IPS-15b (cell line): ENCODE measurements around the gene TOX3.

Experiments
- H3K27me3 ChIP-seq: one replicate; pipeline ENCODE4 v1.6.1; 2013; ENCODE audit warnings: low read length; ENCODE audit not compliant: control insufficient read depth, insufficient read depth
- H3K36me3 ChIP-seq: one replicate; pipeline ENCODE4 v1.6.1; 2013; ENCODE audit warnings: low read length; ENCODE audit not compliant: control insufficient read depth, insufficient read depth
- H3K4me1 ChIP-seq: one replicate; pipeline ENCODE4 v1.6.1; 2013; ENCODE audit warnings: mild to moderate bottlenecking, low read length; ENCODE audit not compliant: control insufficient read depth, insufficient read depth
- H3K4me3 ChIP-seq: one replicate; pipeline ENCODE4 v1.5.1; 2013; ENCODE audit warnings: low read depth, low read length
- H3K9ac ChIP-seq: one replicate; pipeline ENCODE4 v1.6.1; 2013; ENCODE audit warnings: low read depth, mild to moderate bottlenecking, low read length
- H3K9me3 ChIP-seq: one replicate; pipeline ENCODE4 v1.6.1; 2013; ENCODE audit warnings: mild to moderate bottlenecking, low read length; ENCODE audit not compliant: control insufficient read depth, insufficient read depth

TOX3 gene

DNA sequence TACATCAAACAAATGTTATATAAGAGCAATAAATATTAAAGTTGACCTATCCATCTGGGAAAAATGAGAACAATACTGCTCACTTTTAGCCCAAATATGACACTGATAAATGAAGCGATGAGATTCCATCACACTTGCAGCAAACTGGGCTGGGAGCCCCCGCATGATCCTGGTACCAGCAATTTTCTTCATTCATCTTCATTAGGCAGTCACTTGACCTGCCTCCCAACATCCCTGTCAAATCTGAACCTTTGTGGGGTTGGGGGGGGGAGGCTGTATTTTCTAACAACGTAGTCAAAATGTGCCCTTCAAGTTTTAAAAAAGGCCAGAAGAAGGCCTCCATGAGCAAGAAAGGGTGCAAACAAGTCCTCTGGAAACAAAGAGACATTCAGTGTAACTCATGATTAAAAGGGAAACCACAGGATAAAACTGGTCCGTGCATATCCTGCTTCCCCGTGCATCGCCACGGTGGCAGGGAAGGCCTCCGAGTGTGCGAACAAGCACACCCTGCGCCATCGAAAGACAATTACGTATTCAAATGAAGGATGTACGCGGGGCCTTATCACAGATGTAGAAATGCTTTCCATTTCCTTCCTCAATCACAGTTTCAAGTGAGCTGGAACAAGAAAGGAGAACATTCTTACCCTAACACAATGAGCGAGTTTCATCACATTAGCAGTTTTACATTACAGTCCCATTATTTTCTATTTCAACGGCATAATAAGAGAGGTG, 48.4 kb downstream of the TOX3 start:
- peaks cover 14% of the 10 kb centered on the region for H3K4me1 ChIP-seq
- H3K9ac ChIP-seq = no peak overlapping the region
- no peaks in the 10 kb centered on the region for H3K36me3 ChIP-seq
- no peaks in the 10 kb centered on the region for H3K9me3 ChIP-seq
- no peak overlapping the region for H3K4me3 ChIP-seq
- no peaks in the 10 kb centered on the region for H3K27me3 ChIP-seq

DNA sequence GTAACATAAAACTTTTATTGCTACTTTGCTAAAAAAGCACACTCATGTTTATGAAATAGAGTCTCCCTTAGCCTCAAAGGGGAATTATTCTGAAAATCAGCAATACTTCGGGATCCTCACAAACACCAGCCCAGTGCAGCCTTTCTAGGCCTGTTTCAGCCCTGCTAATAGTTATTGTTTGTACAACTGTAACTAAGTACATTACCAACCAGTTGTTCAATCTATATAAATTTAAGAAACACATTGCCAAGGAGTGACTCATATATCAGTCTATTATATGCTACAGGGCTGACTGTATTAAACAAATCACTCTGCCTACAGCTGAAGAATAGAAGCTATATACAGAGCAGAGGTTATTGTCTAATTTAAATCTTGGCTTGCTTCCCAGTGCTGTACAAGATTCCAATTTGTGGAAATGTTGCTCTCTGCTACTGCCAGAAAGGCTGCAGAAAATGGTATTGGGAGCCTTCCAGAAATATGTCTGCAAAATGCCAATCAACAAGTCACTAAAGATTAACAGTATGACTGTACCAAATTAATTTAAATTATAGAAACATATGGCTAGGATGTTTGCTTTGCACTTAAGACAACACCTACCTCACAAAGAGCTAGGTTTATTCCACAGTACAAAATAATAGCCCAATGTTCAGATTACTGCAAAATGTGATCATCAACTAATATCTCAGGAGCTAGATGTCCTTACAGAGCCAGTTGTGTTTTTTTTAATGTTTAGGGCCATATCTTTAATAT, 49.7 kb downstream of the TOX3 start:
- Histone ChIP-seq H3K9ac (no peak overlapping the region), H3K4me3 (no peak overlapping the region), H3K9me3 (no peaks in the 10 kb centered on the region), H3K27me3 (no peaks in the 10 kb centered on the region), H3K36me3 (no peaks in the 10 kb centered on the region), H3K4me1 (peaks cover 14% of the 10 kb centered on the region)

DNA sequence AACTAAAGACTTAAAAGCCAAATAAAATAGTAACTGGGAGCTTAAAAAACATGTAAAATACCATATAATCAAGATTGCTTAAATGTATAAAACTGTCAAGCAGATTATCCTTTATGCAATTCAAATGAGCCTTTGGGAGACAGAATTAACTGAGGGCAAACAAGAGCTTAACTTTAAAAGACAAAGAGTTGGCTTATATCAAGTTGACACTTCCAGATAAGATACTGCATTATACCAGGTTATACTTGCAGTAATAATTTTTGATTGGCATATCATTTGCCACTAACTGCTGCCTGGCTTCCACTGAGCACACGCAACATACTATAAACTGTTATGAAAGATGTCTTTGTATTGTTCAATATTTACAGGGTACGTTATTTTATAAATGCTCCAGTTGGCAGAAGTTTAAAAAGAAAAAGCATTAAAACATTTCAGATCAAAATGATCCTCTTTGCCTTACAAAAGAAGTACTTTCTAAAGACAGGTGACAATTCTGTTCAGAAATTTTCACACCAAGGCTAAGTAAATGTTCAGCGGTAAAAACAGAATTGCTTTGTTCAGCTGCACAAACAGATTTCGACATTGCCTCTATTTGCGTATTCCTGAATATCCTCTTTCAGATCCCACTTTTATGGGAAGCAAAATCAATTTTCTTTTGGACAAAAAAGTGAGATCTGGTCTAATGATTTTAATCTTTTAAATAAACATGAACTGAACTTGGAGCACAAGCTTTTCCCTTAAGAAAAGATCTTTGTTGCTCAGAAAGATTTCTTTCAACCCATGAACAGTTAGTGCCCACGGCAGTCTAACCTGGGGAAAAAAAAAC, 50.7 kb downstream of the TOX3 start:
- Histone ChIP-seq H3K36me3 (no peaks in the 10 kb centered on the region), H3K9me3 (no peaks in the 10 kb centered on the region), H3K4me1 (peaks cover 8% of the 10 kb centered on the region), H3K4me3 (no peak overlapping the region), H3K9ac (no peak overlapping the region), H3K27me3 (no peaks in the 10 kb centered on the region)

DNA sequence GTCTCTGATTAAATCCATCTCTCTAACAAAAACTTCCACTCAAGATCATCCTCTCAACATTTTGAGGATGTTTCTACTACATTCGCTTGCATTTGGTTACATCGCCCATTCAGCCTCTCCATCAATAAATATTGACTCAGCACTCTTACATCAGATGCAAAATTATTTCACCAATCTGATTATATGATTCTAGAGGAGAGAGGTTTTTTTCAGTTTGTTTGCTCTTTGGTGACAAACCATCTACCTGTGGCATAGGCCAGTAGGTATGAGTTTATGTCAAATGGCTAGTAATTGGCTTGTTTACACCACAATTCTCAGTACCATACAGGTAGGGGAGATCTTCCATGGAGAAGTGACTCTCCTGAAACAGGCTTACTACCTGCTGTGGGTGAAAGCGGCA, 52.3 kb downstream of the TOX3 start:
- Histone ChIP-seq H3K27me3 (no peaks in the 10 kb centered on the region), H3K4me3 (no peak overlapping the region), H3K36me3 (no peaks in the 10 kb centered on the region), H3K9me3 (no peaks in the 10 kb centered on the region), H3K4me1 (peaks cover 8% of the 10 kb centered on the region), H3K9ac (no peak overlapping the region)

DNA sequence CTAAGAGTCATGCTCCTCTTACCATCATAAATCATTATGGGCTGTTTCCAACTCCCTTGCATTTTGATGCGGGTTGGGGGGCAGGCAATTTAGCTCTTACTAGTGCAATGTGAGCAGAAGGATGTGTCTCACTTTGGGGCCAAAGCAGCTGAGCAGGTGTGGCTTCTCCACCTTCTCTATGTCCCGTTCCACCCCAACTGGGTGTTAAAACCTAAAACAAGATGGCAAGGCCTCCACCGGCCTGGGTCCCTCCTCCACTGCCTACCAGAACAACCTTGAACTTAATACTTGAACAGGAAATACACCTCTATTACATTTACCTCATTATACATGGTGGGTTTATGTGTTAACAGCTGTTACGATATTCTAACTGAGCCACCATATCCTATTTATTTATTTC, 52.8 kb downstream of the TOX3 start:
- H3K4me1 ChIP-seq = peaks cover 8% of the 10 kb centered on the region
- no peaks in the 10 kb centered on the region for H3K36me3 ChIP-seq
- H3K27me3 ChIP-seq = no peaks in the 10 kb centered on the region
- no peaks in the 10 kb centered on the region for H3K9me3 ChIP-seq
- no peak overlapping the region for H3K4me3 ChIP-seq
- no peak overlapping the region for H3K9ac ChIP-seq

DNA sequence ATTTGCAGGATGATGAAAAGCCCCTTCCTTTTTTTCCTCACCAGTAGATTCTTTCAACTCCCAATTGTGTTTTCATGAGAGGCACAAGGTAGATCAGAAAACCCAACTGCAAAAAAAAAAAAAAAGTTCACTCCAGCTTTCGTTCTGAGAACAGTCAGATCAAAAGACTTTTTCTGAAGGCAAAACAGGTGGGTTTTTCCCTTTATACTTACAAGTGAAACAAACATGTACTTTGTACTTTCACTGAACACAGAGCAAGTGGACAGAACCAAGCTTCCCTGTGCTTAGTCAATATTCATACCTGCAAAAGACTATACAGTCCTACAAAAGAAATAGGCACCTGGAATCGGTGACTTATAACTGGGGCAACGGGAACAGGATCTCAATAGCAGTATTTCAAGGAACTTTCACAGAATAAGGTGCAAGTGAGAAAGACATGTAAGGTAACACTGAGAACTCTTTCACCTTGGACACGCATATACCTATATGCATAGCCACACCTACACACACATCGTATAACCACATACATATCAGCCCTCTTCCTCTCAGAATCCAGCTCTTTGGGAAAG, 54.1 kb downstream of the TOX3 start:
- H3K9me3 ChIP-seq = no peaks in the 10 kb centered on the region
- H3K36me3 ChIP-seq = no peaks in the 10 kb centered on the region
- peaks cover 4% of the 10 kb centered on the region for H3K4me1 ChIP-seq

DNA sequence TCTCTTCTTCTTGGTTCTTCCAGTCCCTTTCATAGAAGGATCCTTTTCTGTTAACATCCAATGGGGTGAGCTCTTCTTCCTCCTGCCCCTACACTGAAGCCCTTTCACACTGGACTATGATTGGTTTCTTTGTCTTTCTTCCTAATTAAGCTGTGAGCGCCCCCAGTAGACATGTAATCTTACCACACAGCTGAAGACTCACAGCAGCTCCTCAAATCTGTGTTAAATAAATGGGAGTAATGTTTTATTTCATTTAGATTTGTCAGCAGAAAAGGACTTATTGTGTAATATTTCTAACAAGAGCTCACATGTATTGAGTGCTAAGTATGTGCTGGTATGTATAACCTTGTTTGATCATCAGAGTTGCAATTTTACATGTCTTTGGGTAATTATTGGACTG, 55.7 kb downstream of the TOX3 start:
- H3K27me3 ChIP-seq = no peaks in the 10 kb centered on the region
- no peaks in the 10 kb centered on the region for H3K36me3 ChIP-seq
- H3K4me3 ChIP-seq = no peak overlapping the region
- peaks cover under 1% of the 10 kb centered on the region for H3K4me1 ChIP-seq
- H3K9me3 ChIP-seq = no peaks in the 10 kb centered on the region
- H3K9ac ChIP-seq = no peak overlapping the region

More for the DNA sequence above, 54.1 kb downstream of the TOX3 start:
- no peak overlapping the region for H3K4me3 ChIP-seq
- H3K27me3 ChIP-seq = no peaks in the 10 kb centered on the region
- no peak overlapping the region for H3K9ac ChIP-seq

DNA sequence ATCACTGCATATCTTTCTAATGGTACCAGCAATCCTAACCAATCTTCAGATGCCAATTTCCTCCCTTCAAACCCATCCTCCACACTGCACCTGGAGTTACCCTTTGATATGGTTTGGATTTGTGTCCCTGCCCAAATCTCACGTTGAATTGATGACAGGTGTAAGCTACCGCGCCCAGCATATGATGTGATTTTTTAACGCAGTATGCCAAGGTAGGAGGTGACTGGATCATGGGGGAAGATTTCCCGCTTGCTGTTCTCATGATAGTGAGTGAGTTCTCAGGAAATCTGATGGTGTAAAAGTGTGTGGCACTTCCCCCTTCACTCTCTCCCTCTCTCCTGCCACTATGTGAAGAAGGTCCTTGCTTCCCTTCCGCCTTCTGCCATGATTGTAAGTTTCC, 57.0 kb downstream of the TOX3 start:
- H3K9ac ChIP-seq = no peak overlapping the region
- H3K36me3 ChIP-seq = no peaks in the 10 kb centered on the region
- no peaks in the 10 kb centered on the region for H3K4me1 ChIP-seq
- no peaks in the 10 kb centered on the region for H3K9me3 ChIP-seq
- H3K27me3 ChIP-seq = no peaks in the 10 kb centered on the region
- H3K4me3 ChIP-seq = no peak overlapping the region

DNA sequence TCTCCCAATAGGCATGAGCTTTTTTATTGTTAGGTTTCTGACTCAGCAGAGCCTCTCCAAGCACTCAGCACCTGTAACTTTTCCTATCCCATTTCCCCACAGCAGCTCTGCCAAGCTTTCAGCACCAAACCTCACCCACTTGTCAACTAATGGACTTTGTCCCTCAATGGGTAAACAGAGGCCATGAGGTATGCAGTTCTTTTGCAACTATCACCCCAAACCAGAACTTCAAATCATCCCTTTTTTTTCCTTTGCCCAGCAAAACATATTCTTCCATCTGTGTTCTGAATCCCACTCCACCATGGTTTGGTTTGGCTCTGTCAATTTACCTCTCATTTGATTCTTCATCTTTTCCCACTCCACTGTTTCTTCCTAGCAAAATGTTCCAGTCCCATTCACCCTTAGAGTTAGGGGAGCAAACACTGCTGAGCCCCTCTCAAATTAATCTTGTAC, 58.1 kb downstream of the TOX3 start:
- Histone ChIP-seq H3K9ac (no peak overlapping the region), H3K27me3 (no peaks in the 10 kb centered on the region), H3K36me3 (no peaks in the 10 kb centered on the region), H3K9me3 (no peaks in the 10 kb centered on the region), H3K4me3 (no peak overlapping the region), H3K4me1 (no peaks in the 10 kb centered on the region)

DNA sequence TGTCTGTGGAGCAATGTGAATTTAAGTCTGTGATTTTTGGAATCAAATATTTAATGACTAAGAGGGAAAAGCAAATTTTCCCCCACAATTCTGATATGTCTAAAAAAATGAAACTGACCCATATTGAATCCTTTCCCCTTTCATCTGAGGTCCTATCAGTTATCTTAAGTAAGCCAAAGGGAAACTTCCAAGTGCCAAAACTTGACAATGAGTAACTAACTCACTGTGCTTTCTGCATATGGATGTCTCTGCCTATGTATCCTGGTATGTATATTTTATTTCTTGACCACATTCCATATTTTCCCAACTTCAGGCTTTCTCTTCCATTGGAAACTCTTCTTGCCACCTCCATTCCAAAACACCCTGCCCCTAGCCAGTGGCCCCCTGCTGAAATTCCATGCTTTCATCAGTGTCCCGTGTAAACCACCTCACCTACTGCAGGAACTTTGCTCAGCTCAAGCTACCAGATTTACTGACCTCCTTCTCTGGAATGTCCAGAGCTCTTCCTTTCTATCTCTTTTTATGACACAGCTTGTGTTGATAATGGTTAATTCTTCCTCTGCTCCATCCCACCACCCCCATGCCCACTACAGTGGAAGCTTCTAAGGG, 59.0 kb downstream of the TOX3 start:
- H3K4me1 ChIP-seq = no peaks in the 10 kb centered on the region
- H3K4me3 ChIP-seq = no peak overlapping the region
- H3K27me3 ChIP-seq = no peaks in the 10 kb centered on the region
- no peak overlapping the region for H3K9ac ChIP-seq
- H3K9me3 ChIP-seq = no peaks in the 10 kb centered on the region
- no peaks in the 10 kb centered on the region for H3K36me3 ChIP-seq

DNA sequence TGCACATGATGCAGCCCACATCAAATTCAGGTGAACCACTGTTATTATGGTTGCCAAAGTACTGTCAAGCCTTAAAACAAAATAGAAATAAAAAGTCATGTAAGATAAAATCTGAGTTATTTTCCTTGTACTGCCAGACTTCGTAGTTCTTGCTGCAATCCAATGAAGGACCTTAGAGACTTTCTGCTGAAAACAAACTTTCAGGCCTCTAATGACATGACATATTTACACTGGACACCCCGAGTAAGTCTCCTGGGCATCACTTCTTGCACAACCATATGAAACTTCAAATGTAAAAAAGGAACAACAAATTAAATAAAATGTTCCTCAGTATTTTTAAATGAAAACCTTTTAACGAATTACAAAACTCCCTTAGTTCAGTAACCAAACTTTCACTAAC, 66.7 kb downstream of the TOX3 start:
- H3K27me3 ChIP-seq = no peaks in the 10 kb centered on the region
- H3K9me3 ChIP-seq = no peaks in the 10 kb centered on the region
- H3K4me1 ChIP-seq = no peaks in the 10 kb centered on the region
- H3K4me3 ChIP-seq = no peak overlapping the region
- H3K9ac ChIP-seq = no peak overlapping the region
- H3K36me3 ChIP-seq = no peaks in the 10 kb centered on the region
